ENCODE results near the gene EIF4E. TPM values are rescaled to one million over a fixed set of nuclear protein-coding genes. Genes with fewer than 3 reads are reported as not detected.
A peak's percentile ranks its signal among the peaks of the same experiment; 100 is the strongest.

The EIF4E gene
- total RNA-seq, 1 donor from 2014 or later: 66.1 TPM

DNA sequence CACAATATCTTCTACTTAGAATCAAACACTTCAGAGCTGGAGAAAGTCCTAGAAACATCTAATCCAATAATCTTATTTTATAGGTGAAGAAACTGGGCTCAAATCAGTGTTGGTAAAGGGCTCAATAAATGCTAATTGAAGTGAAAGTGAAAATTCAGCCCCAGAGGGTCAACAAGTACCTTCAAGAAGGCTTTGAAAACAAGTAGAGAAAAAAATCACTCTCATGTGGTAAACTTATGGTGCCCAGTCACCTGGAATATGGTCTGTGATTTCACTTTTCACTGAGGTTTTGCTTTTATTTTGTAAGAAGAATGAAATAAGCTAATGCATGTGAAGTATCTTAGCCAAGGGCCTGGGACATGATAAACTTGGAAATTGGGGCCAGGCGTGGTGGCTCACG is 29.1 kb upstream of the EIF4E start:
- no peak for DNase-seq (ENCODE audit: low spot score)
- H3K4me1 Mint-ChIP-seq (ENCODE audit: low read depth): no peaks in the 10 kb centered on the region
- TF ChIP-seq, protein P1, sequence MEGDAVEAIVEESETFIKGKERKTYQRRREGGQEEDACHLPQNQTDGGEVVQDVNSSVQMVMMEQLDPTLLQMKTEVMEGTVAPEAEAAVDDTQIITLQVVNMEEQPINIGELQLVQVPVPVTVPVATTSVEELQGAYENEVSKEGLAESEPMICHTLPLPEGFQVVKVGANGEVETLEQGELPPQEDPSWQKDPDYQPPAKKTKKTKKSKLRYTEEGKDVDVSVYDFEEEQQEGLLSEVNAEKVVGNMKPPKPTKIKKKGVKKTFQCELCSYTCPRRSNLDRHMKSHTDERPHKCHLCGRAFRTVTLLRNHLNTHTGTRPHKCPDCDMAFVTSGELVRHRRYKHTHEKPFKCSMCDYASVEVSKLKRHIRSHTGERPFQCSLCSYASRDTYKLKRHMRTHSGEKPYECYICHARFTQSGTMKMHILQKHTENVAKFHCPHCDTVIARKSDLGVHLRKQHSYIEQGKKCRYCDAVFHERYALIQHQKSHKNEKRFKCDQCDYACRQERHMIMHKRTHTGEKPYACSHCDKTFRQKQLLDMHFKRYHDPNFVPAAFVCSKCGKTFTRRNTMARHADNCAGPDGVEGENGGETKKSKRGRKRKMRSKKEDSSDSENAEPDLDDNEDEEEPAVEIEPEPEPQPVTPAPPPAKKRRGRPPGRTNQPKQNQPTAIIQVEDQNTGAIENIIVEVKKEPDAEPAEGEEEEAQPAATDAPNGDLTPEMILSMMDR (IDR thresholded peaks at IDR 0.05): no peak
- H3K27ac Mint-ChIP-seq (ENCODE audit: unreplicated experiment): no peak overlapping the region
- no peaks in the 10 kb centered on the region for H3K36me3 Mint-ChIP-seq (ENCODE audit: low read depth)
- no peaks in the 10 kb centered on the region for H3K27me3 Mint-ChIP-seq (ENCODE audit: low read depth)
- H3K9me3 Mint-ChIP-seq (ENCODE audit: low read depth): no peaks in the 10 kb centered on the region
- no peak overlapping the region for H3K4me3 Mint-ChIP-seq (ENCODE audit: unreplicated experiment)

DNA sequence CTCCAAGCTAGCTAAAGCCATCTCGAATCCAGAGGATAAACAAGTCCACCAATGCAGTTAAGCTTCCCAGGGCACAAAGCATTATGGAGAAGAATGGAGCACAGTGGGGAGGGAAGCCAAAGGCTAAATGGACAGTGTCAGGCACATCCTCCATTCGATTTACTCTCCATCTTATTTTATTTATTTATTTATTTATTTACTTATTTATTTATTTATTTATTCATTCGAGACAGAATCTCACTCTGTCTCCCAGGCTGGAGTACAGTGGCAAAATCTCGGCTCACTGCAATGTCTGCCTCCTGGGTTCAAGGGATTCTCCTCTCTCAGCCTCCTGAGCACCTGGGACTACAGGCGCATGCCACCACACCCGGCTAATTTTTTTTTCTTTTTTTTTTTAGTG is 26.3 kb upstream of the EIF4E start:
- no peaks in the 10 kb centered on the region for H3K4me1 Mint-ChIP-seq (ENCODE audit: low read depth)
- DNase-seq (ENCODE audit: low spot score): no peak
- H3K27me3 Mint-ChIP-seq (ENCODE audit: low read depth): no peaks in the 10 kb centered on the region
- TF ChIP-seq, protein P1 (IDR thresholded peaks at IDR 0.05): no peak
- H3K9me3 Mint-ChIP-seq (ENCODE audit: low read depth): no peaks in the 10 kb centered on the region
- no peak overlapping the region for H3K4me3 Mint-ChIP-seq (ENCODE audit: unreplicated experiment)
- H3K27ac Mint-ChIP-seq (ENCODE audit: unreplicated experiment): no peak overlapping the region
- H3K36me3 Mint-ChIP-seq (ENCODE audit: low read depth): no peaks in the 10 kb centered on the region

DNA sequence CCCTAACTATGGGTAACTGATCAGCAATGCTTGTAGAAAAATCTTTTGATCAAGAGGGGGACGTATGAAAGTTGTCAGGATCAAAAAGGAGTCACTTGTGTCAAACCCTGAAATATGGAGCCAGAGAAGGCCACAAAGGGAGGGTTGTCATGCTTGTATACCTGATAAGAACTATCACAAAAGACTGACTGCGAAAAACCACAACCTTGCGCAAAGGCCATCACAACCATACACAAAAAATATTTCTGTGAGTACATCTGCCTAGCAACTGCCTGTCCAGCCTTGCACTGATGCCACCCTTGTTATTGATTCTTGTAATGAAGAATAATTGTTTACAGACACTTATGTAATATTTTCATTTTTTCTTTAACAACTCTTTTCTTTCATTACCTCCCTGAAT is 22.8 kb upstream of the EIF4E start:
- H3K9me3 Mint-ChIP-seq (ENCODE audit: low read depth): no peaks in the 10 kb centered on the region
- no peaks in the 10 kb centered on the region for H3K4me1 Mint-ChIP-seq (ENCODE audit: low read depth)
- no peaks in the 10 kb centered on the region for H3K27me3 Mint-ChIP-seq (ENCODE audit: low read depth)
- TF ChIP-seq, protein P1 (IDR thresholded peaks at IDR 0.05): no peak
- H3K4me3 Mint-ChIP-seq (ENCODE audit: unreplicated experiment): no peak overlapping the region
- no peak for DNase-seq (ENCODE audit: low spot score)
- no peak overlapping the region for H3K27ac Mint-ChIP-seq (ENCODE audit: unreplicated experiment)
- no peaks in the 10 kb centered on the region for H3K36me3 Mint-ChIP-seq (ENCODE audit: low read depth)

DNA sequence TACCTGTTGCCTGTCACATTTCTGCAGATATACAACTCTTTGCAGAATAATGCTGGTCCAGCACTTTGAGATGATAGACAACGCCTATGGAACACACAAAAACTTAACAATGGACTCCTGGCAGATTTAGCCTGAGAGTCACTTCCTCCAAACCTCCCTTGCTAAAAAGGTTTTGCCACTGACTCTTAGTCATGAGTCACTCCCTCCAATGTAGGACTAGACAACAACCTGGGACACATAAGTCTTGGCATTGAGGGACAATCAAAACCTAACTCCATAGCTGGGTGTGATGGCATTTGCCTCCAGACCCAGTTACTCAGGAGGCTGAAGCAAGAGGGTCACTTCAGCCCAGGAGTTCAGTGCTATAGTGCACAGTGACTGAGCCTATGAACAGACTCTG is 22.0 kb upstream of the EIF4E start:
- H3K27me3 Mint-ChIP-seq (ENCODE audit: low read depth): no peaks in the 10 kb centered on the region
- H3K9me3 Mint-ChIP-seq (ENCODE audit: low read depth): peaks cover 3% of the 10 kb centered on the region
- no peak overlapping the region for H3K27ac Mint-ChIP-seq (ENCODE audit: unreplicated experiment)
- peaks cover 6% of the 10 kb centered on the region for H3K4me1 Mint-ChIP-seq (ENCODE audit: low read depth)
- no peak overlapping the region for H3K4me3 Mint-ChIP-seq (ENCODE audit: unreplicated experiment)
- no peak for DNase-seq (ENCODE audit: low spot score)
- no peaks in the 10 kb centered on the region for H3K36me3 Mint-ChIP-seq (ENCODE audit: low read depth)
- TF ChIP-seq, protein P1 (IDR thresholded peaks at IDR 0.05): no peak

DNA sequence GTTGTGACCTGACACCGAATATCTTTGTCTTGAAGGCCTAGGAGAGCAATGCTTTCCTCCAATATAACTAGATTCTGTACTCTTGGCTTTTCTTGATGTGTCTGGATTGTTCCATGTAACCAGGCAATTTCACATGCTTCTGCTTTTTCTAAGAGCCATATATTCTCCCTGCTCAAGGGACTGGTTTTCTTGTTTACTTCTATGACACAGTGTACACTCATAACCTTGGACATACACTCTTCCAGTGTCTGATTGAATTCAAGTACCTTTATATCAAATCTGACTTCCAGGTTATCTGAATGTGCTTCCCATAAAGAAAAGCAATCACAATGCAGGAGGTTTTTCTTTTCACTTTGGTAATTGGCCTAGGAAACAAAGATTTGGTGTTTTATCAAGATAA is 17.4 kb upstream of the EIF4E start:
- no peak for DNase-seq (ENCODE audit: low spot score)
- Mint-ChIP-seq H3K36me3 (ENCODE audit: low read depth) (no peaks in the 10 kb centered on the region), H3K27me3 (ENCODE audit: low read depth) (no peaks in the 10 kb centered on the region), H3K27ac (ENCODE audit: unreplicated experiment) (peak overlapping the region; percentile 59), H3K4me1 (ENCODE audit: low read depth) (peaks cover 15% of the 10 kb centered on the region), H3K9me3 (ENCODE audit: low read depth) (peaks cover 3% of the 10 kb centered on the region), H3K4me3 (ENCODE audit: unreplicated experiment) (no peak overlapping the region)
- TF ChIP-seq, protein P1 (IDR thresholded peaks at IDR 0.05): no peak
